ENCODE measurements around the gene MAGEB16.

MAGEB16 gene

GRCh38 chrX:35798042-35798441 lies at the start of gene MAGEB16:
MAGEB16 (plus strand) TSS chrX:35798342; CDS start chrX:35802197, 3,855 bp downstream.
- no peak for DNase-seq (ENCODE audit: low spot score)

- no peak for DNase-seq (ENCODE audit: low spot score)
These were observed 24.1 kb upstream of the MAGEB16 start for GRCh38 chrX:35773958-35774564.

- no peak for DNase-seq (ENCODE audit: low spot score)
These were observed 13.1 kb upstream of the MAGEB16 start for GRCh38 chrX:35785075-35785474.

- DNase-seq (ENCODE audit: low spot score): no peak
These were observed 11.9 kb upstream of the MAGEB16 start for GRCh38 chrX:35786271-35786670.

- no peak for DNase-seq (ENCODE audit: low spot score)
These were observed 10.3 kb upstream of the MAGEB16 start for GRCh38 chrX:35787867-35788266.

- DNase-seq (ENCODE audit: low spot score): no peak
These were observed 2.3 kb downstream of the MAGEB16 start for GRCh38 chrX:35800474-35800873.

- DNase-seq (ENCODE audit: low spot score): no peak
These were observed 11.6 kb downstream of the MAGEB16 start for GRCh38 chrX:35809781-35810180.

GRCh38 chrX:35819241-35819640 lies 21.1 kb downstream of the MAGEB16 start:
- DNase-seq (ENCODE audit: low spot score): no peak

- DNase-seq (ENCODE audit: low spot score): no peak
These were observed 28.4 kb downstream of the MAGEB16 start for GRCh38 chrX:35826503-35826902.

- no peak for DNase-seq (ENCODE audit: low spot score)
These were observed 31.4 kb downstream of the MAGEB16 start for GRCh38 chrX:35829501-35829900.

- no peak for DNase-seq (ENCODE audit: low spot score)
These were observed 43.7 kb downstream of the MAGEB16 start for GRCh38 chrX:35841872-35842271.

GRCh38 chrX:35842674-35843073 lies 44.5 kb downstream of the MAGEB16 start:
- DNase-seq (ENCODE audit: low spot score): no peak

- DNase-seq (ENCODE audit: low spot score): no peak
These were observed 49.6 kb downstream of the MAGEB16 start for GRCh38 chrX:35847736-35848135.

Data from activated CD4-positive, alpha-beta T cell treated with anti-CD3 and anti-CD28 coated beads, Interleukin-2, Interleukin-4, amounts not matched to agents 100 ng/mL and 50 ng/mL, durations not matched to agents 16 hours and 8 hours (primary cell).